GM18508 (cell line): ENCODE results near the gene KXD1.
"Not testable (repeated sequence)": the region's sequence is repeated elsewhere in the genome, so short reads cannot be mapped to it uniquely, and the experiment has no call there.

Experiments used
- ATAC-seq: cut with Tn5 transposase; IDR thresholded peaks from one replicate; pipeline ENCODE4 v1.9.1; 2021; ENCODE audit warnings: moderate number of reproducible peaks; ENCODE audit not compliant: insufficient read depth, unreplicated experiment

KXD1 gene

GRCh38 chr19:18532168-18532890 lies 25.3 kb upstream of the KXD1 start:
- ATAC-seq: no peak

GRCh38 chr19:18533058-18533457 lies 24.6 kb upstream of the KXD1 start:
- ATAC-seq: no peak

GRCh38 chr19:18536475-18536874 lies 21.2 kb upstream of the KXD1 start:
- ATAC-seq: no peak

- no peak for ATAC-seq
Observed at GRCh38 chr19:18537431-18537830, 20.2 kb upstream of the KXD1 start.

GRCh38 chr19:18538115-18538514 lies 19.6 kb upstream of the KXD1 start:
- no peak for ATAC-seq

GRCh38 chr19:18539372-18539771 lies 18.3 kb upstream of the KXD1 start:
- no peak for ATAC-seq

GRCh38 chr19:18540200-18540599 lies 17.5 kb upstream of the KXD1 start:
- ATAC-seq: not testable (repeated sequence)

- no peak for ATAC-seq
Observed at GRCh38 chr19:18541258-18541991, 16.2 kb upstream of the KXD1 start.

- ATAC-seq: no peak
Observed at GRCh38 chr19:18541992-18542940, 15.4 kb upstream of the KXD1 start.

- ATAC-seq: peak; percentile 52
Observed at GRCh38 chr19:18542941-18543813, 14.5 kb upstream of the KXD1 start, which contains the start of gene FKBP8. FKBP8 (minus strand) TSS chr19:18543573; CDS start chr19:18541970, 1,603 bp downstream.

- no peak for ATAC-seq
Observed at GRCh38 chr19:18543814-18544475, 13.7 kb upstream of the KXD1 start.

GRCh38 chr19:18551631-18552030 lies 6.0 kb upstream of the KXD1 start:
- ATAC-seq: no peak

- no peak for ATAC-seq
Observed at GRCh38 chr19:18558202-18558555, 509 bp downstream of the KXD1 start.

GRCh38 chr19:18558604-18559003 lies 934 bp downstream of the KXD1 start:
- ATAC-seq: no peak

- ATAC-seq: no peak
Observed at GRCh38 chr19:18559685-18560084, 2.0 kb downstream of the KXD1 start.

GRCh38 chr19:18562086-18562485 lies 4.4 kb downstream of the KXD1 start:
- no peak for ATAC-seq

GRCh38 chr19:18566953-18567352 lies 9.3 kb downstream of the KXD1 start:
- no peak for ATAC-seq

- ATAC-seq: no peak
Observed at GRCh38 chr19:18568367-18568766, 10.7 kb downstream of the KXD1 start.
